HepG2 (cell line): ENCODE results near the gene FBLIM1. TPM values are rescaled to one million over a fixed set of nuclear protein-coding genes. Genes with fewer than 3 reads are reported as not detected.

Experiments
- ARID2 ChIP-seq: sonication (generic); formaldehyde crosslinking; IDR thresholded peaks from 2 replicates; pipeline ENCODE4 v1.8.1; 2022; ENCODE audit warnings: mild to moderate bottlenecking, missing genetic modification reagents, borderline replicate concordance
- DMAP1 ChIP-seq: IDR thresholded peaks from 2 replicates; pipeline ENCODE4 v1.6.1; 2016
- GLI4 ChIP-seq: sonication (generic); formaldehyde crosslinking; IDR thresholded peaks from 2 replicates; pipeline ENCODE4 v1.5.1; 2020; ENCODE audit warnings: missing genetic modification reagents, mild to moderate bottlenecking, moderate library complexity, borderline replicate concordance
- HOMEZ ChIP-seq: IDR thresholded peaks from 2 replicates; pipeline ENCODE4 v1.6.1; 2016; ENCODE audit warnings: low read depth
- KAT8 ChIP-seq: IDR thresholded peaks from 2 replicates; pipeline ENCODE4 v1.6.1; 2016; ENCODE audit warnings: missing genetic modification reagents, missing compliant biosample characterization
- KDM1A ChIP-seq: IDR thresholded peaks from 2 replicates; pipeline ENCODE4 v1.6.1; 2016; ENCODE audit warnings: missing compliant biosample characterization
- KMT2B ChIP-seq: IDR thresholded peaks from 2 replicates; pipeline ENCODE4 v1.6.1; 2016; ENCODE audit warnings: missing genetic modification reagents, missing compliant biosample characterization
- LCORL ChIP-seq, 2 experiments: fragments of 450-650 bp in 1 of 2; sonication (generic) in 1 of 2; formaldehyde crosslinking in 1 of 2; IDR thresholded peaks; 2 replicates each; pipeline versions ENCODE4 v1.5.0 to v1.6.1; 2017 to 2020; ENCODE audit warnings: antibody characterized with exemption in 1 of 2, missing genetic modification reagents in 1 of 2
- MED8 ChIP-seq: sonication (generic); formaldehyde crosslinking; IDR thresholded peaks from 2 replicates; pipeline ENCODE4 v1.8.1; 2023; ENCODE audit warnings: mild to moderate bottlenecking, missing genetic modification reagents; ENCODE audit not compliant: insufficient replicate concordance
- THAP8 ChIP-seq: sonication (generic); formaldehyde crosslinking; IDR thresholded peaks from 2 replicates; pipeline ENCODE4 v1.5.1; 2020; ENCODE audit warnings: missing genetic modification reagents, mild to moderate bottlenecking, borderline replicate concordance
- ZNF253 ChIP-seq: sonication (generic); formaldehyde crosslinking; IDR thresholded peaks from 2 replicates; pipeline ENCODE4 v1.8.0; 2022; ENCODE audit warnings: mild to moderate bottlenecking, missing genetic modification reagents, borderline replicate concordance
- ZNF281 ChIP-seq: sonication (generic); formaldehyde crosslinking; IDR thresholded peaks from 2 replicates; pipeline ENCODE4 v1.4.0; 2020; ENCODE audit warnings: missing genetic modification reagents, borderline replicate concordance
- ZNF335 ChIP-seq: sonication (generic); formaldehyde crosslinking; IDR thresholded peaks from 2 replicates; pipeline ENCODE4 v1.4.0; 2020; ENCODE audit warnings: missing genetic modification reagents
- ZNF484 ChIP-seq: sonication (generic); formaldehyde crosslinking; IDR thresholded peaks from 2 replicates; pipeline ENCODE4 v1.5.1; 2020; ENCODE audit warnings: mild to moderate bottlenecking, low read depth, missing genetic modification reagents, borderline replicate concordance
- ZNF547 ChIP-seq: sonication (generic); formaldehyde crosslinking; IDR thresholded peaks from 2 replicates; pipeline ENCODE4 v1.5.1; 2020; ENCODE audit warnings: mild to moderate bottlenecking, missing genetic modification reagents
- ZNF549 ChIP-seq: sonication (generic); formaldehyde crosslinking; IDR thresholded peaks from 2 replicates; pipeline ENCODE4 v1.5.0; 2020; ENCODE audit warnings: missing genetic modification reagents
- ZNF556 ChIP-seq: sonication (generic); formaldehyde crosslinking; IDR thresholded peaks from 2 replicates; pipeline ENCODE4 v1.4.0; 2020; ENCODE audit warnings: mild to moderate bottlenecking, missing genetic modification reagents, borderline replicate concordance
- ZNF572 ChIP-seq: sonication (generic); formaldehyde crosslinking; IDR thresholded peaks from 2 replicates; pipeline ENCODE4 v1.5.1; 2020; ENCODE audit warnings: mild to moderate bottlenecking, missing genetic modification reagents
- ZNF616 ChIP-seq: sonication (generic); formaldehyde crosslinking; IDR thresholded peaks from 2 replicates; pipeline ENCODE4 v1.5.0; 2020; ENCODE audit warnings: low read depth, mild to moderate bottlenecking, missing genetic modification reagents
- ZNF691 ChIP-seq: sonication (generic); formaldehyde crosslinking; IDR thresholded peaks from 2 replicates; pipeline ENCODE4 v1.4.0; 2020; ENCODE audit warnings: missing genetic modification reagents, low read depth, mild to moderate bottlenecking, borderline replicate concordance
- ZNF710 ChIP-seq: sonication (generic); formaldehyde crosslinking; IDR thresholded peaks from 2 replicates; pipeline ENCODE4 v1.5.0; 2020; ENCODE audit warnings: mild to moderate bottlenecking, missing genetic modification reagents, borderline replicate concordance
- ZNF740 ChIP-seq: sonication (generic); formaldehyde crosslinking; IDR thresholded peaks from 2 replicates; pipeline ENCODE4 v1.4.0; 2020; ENCODE audit warnings: missing genetic modification reagents
- ZZZ3 ChIP-seq: sonication (generic); formaldehyde crosslinking; IDR thresholded peaks from 2 replicates; pipeline ENCODE4 v1.4.0; 2020; ENCODE audit warnings: missing genetic modification reagents, mild to moderate bottlenecking, borderline replicate concordance
- polyA plus RNA-seq, 8 experiments: library from polyadenylated mRNA; depleted of rRNA in 3 of 8; stranded (reverse) in 7 of 8; unstranded in 1 of 8; fragments of >200 nt; fragmentation: Illumina TruSeq in 4 of 8; extraction: Trizol in 4 of 8; gene quantifications; 2 replicates each; pipeline versions ENCODE4 v1.2.1 to v1.2.3, GENCODE V29; 2011 to 2016; ENCODE audit warnings: low read depth in 4 of 8, missing spikeins in 1 of 8, mixed read lengths in 1 of 8; ENCODE audit not compliant: insufficient read depth in 1 of 8
- total RNA-seq, 5 experiments: library from RNA; depleted of rRNA; stranded (reverse); fragments of >200 nt; fragmentation: Illumina TruSeq; extraction: Trizol; gene quantifications; 2 replicates each; pipeline ENCODE4 v1.2.3, GENCODE V29; 2016; ENCODE audit warnings: low read depth in 1 of 5

The FBLIM1 gene
- total and polyA plus RNA-seq, 2 of the 13 experiments (the other 11 are each of a cell fraction or from before 2014, with no cell fraction given), result 10.6 to 23.0 TPM

GRCh38 chr1:15747378-15747777 is 11.2 kb upstream of the FBLIM1 start (continued):
- TF ChIP-seq ZNF547 (no peak), ZNF740 (CRISPR knock-in tag) (peak; percentile 67; the same call in 1 of the 2 replicates), ARID2 (CRISPR knock-in tag) (no peak), GLI4 (CRISPR knock-in tag) (no peak), ZNF335 (CRISPR knock-in tag) (no peak), MED8 (CRISPR knock-in tag) (no peak), HOMEZ (CRISPR knock-in tag) (no peak), ZNF710 (CRISPR knock-in tag) (no peak), KAT8 (0 out of 2 replicates have a peak, but pooled peaks have one; percentile 14), THAP8 (no peak), ZNF253 (no peak), KMT2B (CRISPR knock-in tag) (no peak), ZNF572 (0 out of 2 replicates have a peak, but pooled peaks have one; percentile 17), LCORL (IDR thresholded peaks at IDR 0.05) (no peak), LCORL (CRISPR knock-in tag; IDR thresholded peaks at IDR 0.05) (peak; percentile 53; the same call in 1 of the 2 replicates), KDM1A (CRISPR knock-in tag) (no peak), ZNF556 (CRISPR knock-in tag) (no peak), ZNF549 (CRISPR knock-in tag) (no peak), ZNF484 (CRISPR knock-in tag) (no peak), DMAP1 (no peak), ZZZ3 (0 out of 2 replicates have a peak, but pooled peaks have one; percentile 37), ZNF691 (CRISPR knock-in tag) (no peak), ZNF281 (peak; percentile 90), ZNF616 (CRISPR knock-in tag) (no peak)
